ENCODE results near the gene PARVG.

The PARVG gene

DNA sequence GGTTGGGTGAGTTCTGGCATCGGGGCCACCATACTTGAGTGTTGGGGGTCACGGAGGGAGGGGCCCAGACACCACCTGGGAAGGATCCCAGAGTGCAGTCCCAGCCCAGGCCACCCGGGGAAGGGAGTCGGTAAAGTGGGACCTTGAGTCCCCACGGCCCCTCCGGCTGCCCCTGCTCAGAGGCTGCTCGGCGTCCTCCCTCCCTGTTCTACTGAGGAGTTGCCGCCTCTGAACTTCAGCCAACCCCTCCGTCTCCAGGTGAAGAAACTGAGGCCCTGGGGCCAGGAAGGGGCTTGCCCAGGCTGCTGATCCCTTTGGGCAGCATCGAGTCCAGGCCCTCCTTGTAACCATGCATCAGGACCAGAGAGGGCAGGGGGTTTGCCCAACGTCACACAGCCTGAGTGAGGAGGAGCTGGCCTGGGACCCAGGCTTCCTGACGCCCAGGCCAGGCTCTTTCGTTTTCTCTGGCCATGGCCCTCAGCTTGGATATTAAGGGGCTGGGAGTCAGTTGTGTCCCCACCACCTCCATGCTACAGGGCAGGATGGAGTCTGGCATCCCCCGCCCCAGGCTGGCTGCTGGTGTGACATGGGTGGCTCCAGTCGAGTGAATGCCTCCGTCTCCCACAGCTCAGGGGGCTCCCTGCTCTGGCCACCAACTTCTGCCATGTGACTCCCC, 1.3 kb downstream of the PARVG start:
- no peak for DNase-seq

DNA sequence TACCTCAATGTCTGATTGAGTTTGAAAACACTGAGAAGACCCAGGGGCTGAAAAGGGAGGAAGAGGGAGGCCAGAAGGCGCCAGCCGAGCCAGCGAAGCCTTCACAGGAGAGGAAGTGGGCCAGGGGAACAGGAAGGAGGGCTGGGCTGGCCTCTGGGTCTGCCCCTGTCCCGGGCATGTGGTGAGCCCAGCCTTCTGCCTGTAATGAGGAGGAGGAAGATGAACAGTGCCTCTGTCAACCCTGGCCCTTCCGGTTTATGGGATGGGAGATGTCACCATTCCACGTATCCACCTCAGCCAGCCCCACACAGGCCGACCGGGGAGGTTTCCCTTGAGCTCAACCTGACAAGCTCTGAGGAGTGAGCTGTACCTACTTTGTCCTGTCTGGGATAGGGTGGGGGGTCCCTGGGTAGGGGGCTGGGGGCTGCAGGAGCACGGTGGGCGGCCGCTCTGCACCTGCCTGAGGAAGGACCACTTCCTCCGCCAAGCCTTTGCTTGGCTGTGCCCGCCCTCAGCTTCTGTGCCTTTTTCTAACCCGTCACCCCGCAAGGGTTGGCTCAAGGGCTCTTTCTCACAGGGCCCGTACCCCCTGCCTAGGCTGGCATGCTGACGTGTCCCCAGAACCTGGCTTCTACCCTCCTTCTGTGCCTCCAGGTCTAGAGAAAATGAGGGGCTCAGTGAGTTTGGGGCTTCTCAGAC, 2.0 kb downstream of the PARVG start:
- no peak for DNase-seq

DNA sequence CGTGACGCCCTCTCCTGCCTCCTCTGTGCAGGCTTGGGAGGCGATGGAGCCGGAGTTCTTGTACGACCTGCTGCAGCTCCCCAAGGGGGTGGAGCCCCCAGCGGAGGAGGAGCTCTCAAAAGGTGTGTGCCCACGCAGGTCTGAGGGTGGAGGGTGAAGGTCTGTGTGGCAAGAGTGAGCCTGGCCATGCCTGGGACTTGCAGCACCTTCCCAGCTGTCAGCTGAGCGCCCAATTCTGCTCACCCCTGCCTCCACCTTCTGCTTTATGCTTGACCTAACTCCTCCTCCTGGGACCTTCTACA, 2.5 kb downstream of the PARVG start:
- DNase-seq: no peak

DNA sequence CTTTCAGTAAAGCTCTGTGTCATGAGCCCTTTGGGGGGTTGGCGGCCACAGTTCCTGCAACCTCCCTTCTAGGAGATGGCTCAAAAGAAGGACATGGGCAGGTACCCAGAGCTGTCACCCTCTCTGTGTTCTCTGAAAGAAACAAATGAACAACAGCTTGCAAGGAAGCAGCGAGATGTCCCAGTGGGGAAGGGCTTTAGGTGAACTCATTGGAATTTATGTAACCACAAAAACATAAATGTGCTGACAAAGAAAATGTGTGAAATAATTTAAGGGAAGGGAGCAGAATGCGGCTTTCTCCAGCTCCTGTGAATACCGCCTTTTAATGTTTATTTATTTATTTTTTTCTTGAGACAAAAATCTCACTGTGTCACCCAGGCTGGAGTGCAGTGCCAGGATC, 3.3 kb downstream of the PARVG start:
- no peak for DNase-seq

DNA sequence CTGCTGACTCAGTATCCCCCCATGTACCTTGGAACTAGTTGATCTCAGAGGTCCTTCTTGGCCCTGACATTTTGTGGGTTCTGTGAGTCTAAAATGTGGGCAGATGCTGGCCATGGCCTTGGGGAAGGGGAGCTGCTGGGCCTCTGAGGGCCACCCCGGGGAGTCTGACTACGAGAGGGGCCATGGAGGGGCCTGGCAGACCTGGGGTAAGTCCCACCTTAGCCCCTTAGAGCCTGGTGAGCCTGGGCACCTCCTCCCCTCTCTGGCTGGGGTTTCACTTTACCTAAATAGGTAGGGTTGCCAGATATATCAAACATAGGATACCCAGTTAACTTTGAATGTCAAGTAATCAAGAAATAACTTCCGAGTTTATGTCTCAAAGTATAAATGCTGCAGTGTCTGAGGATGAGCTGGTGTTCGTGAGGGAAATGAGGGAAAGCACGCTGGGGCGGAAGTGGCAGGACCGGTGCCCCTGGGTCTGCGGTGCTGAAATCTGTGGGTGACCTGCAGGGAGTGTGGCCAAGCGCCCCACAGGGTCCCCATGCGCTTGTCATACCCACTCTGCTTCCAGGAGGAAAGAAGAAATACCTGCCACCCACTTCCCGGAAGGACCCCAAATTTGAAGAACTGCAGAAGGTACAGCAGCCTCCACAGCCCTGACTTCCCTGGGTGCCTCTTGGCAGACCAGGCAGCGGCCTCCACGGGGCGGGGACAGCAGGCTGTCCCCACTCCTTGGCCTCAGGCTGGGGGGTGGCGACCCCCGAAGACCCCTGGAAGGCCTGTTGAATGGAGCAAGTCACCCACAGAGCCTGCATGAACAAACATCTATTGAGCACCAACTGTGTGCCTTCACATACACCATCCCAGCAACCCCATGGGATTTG, 4.8 kb downstream of the PARVG start:
- no peak for DNase-seq

DNA sequence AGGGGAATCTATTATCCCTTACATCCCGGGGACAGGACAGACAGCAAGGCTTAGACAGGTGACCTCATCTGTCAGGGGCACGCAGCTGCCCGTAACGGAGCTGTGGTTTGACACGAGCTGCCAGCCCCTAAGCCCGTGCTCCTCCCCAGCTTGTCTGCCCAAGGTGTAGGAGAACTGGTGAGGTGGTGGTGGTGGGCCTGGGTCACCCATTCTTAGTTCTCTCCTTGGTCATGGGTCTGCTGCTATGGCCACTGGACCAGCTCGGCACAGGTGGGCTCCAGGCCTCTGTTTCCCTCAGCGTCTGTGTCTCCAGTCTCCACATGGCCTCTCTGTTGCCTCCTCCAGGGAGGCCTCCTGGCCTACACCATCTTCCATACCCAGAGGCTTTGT, 5.4 kb downstream of the PARVG start:
- no peak for DNase-seq

DNA sequence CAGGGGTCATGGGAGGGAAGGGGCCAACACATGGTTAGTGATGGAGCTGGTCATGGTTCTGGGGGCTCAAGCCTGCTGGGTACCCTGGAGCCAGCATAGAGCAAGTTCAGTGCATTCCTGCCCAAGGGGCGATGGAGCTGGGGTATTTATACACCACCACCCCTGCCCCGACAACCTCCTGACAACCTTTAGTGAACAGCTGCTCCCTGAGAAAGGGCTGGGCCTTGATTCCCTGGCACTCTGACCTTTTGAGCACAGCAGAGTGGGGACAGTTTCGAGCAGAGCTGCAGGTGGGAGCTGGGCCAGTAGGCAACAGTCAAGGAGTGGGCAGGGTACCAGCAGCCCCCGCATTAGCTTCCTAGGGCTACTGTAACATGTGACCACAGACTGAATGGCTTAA, 6.0 kb downstream of the PARVG start:
- no peak for DNase-seq

DNA sequence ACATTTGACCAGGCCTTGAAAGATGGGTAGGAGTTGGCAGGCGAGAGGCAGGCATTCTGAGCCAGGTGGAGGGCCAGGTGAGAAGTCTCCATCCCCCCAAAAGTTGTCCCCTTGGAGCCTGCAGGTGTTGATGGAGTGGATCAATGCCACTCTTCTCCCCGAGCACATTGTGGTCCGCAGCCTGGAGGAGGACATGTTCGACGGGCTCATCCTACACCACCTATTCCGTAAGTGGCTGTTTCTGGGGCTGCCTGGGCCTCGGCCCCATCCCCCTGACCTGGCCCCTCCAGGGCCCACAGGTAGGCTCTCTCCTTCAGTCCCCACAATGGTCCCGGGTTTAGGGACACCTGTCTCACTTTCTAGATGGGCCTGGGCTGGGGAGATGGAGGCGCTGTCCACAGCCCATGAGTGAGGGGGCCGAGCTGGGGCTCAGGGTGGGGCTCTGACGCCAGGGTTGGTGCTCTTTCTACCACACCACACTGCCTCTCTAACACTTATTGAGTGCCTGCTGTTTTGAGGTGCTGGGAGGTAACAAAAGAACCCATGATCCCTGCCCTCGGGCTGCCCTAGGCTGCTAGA, 7.0 kb downstream of the PARVG start:
- DNase-seq: no peak

DNA sequence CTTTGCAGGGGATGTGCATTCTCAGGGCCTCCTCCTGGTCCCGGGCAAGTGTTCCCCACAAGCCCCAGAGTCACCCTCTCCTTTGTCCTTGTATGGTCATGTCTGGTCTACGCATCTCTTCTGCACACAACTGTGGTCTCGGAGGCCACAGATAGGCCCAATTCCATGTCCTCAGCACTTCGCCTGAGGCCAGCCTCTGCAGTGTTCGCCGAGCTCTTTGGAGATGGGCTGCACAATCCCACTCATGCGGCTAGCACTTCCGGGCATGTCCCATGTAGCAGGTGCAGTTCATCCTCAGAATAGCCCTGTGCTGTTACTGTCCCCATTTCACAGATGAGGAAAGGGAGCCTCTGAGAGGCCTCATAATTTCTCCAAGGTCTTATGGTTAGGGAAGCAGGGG, 7.6 kb downstream of the PARVG start:
- DNase-seq: no peak

DNA sequence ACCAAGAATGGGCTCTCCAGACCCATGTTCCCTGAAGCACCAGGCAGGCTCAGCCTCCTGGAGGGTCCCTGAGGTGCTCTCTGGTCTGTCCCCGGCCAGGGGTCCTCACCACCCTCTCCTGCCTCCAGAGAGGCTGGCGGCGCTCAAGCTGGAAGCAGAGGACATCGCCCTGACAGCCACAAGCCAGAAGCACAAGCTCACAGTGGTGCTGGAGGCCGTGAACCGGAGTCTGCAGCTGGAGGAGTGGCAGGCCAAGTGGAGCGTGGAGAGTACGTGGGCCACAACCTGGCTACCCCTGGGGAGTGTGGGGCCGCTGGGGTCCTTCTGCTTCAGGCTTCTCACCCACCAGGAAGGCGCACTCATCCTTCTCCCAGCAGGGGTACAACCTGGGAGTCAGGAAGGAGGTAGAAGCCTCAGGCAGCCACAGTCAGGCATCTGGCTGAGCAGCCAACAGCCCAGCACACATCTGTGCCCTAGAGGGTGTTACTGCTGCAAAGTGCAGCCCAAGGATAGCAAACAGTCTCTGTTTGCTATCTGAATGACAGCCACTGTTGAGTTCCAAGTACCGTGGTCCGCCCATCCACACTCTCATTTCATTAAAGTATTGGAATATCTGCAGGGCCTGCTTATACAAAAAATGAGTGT, 8.4 kb downstream of the PARVG start:
- DNase-seq: no peak

DNA sequence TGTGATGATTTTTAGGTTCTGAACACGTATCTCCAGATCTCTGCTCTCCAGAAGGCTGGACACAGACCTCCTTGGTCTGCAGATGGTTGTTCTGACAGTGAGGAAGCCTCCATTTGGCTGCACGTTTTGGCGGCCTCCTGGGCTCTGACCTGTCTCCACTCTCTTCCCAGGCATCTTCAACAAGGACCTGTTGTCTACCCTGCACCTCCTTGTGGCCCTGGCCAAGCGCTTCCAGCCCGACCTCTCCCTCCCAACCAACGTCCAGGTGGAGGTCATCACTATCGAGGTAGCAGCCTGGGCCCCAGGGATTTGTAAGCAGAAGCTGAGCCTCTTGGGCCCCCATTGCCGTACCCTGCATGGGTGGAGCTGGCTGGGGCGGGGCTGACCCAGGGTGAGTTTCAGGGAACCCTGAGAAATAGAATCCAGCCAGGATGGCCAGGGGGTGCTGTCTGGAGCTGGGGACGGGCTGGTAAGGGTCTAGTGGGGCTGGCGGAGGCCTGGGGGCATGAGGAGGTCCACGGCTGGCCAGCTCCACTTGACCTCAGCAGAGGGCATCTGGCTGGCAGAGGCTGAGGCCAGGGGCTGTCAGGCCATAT, 9.8 kb downstream of the PARVG start:
- DNase-seq: no peak

DNA sequence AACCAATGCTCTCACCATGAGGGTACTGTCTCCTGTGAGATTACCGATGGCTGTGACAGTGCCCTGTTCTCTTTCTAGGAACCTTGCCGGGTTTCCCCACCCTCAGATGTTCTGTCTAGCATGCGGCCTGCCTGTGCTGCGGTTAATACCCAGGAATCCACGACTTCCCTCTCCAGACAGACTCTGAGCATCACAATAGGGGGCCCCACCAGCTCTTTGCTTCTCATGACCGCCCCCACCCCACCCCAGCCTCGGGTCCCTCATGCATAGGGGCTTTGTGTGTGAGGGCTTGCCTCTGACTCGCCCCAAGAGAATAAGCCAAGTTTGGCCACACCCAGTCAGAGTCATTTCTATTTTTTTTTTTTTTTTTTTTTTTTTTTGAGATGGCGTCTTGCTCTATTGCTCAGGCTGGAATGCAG, 10.3 kb downstream of the PARVG start:
- no peak for DNase-seq

DNA sequence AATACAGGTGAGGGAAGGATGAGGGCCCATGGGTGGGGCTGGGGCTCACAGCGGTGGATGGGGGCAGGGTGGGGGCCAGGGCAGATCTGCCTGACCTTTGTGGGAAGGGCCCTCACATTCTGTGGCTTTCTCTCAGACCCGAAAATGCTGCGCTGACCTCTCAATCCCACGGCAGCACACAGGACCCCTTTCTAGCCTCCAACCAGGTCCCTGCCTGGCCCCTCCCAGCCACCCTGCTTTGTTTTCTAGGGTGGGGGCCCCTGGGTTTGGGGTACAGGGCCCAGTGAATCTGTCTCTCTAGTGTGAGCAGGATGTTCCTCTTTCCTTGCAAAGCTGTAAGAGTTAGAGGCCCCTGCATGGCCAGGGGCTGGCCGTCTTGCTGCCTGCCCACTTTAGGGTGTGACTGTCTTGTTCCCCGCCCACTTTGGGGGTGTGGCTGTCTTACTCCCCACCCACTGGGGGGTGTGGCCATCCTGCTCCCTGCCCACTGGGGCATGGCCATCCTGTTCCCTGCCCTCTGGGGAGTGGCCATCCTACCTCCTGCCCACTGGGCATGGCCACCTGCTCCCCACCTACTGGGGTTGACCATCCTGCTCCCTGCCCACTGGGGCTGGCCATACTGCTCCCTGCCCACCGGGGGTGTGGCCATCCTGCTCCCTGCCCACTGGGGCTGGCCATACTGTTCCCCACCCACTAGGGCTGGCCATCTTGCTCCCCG, 11.5 kb downstream of the PARVG start:
- DNase-seq: no peak

DNA sequence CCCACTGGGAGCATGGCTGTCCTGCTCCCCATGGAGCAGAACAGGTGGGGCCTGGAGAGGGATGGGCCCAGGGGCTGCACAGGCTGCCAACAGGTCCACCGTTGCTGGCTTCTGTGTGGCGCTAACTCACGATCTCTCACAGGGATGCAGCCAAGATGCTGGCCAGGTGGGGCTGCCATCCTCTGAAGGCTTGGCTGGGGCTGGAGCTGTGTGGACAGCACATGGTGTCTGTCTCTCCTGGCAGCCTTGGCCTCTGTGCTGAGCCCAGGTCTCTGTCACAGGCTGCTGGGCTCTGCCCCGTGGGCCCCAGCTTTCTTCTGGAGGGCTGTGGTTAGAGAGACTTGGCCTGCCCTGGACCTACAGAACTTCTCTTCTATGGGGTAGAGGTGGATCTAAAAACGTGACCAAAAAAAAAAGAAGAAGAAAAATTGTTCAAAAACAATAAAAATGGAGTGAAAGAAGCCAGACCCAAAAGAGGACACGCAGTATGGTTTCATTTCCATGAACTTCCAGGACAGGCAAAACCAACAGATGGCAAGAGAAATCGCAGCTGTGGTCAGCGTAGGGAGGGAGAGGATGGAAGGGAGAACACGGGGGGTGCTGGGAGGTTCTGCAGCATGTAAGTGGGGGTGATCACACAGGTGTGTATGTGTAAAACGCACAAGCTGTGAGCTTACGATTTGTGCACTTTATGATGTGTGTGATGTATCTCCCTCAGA, 12.2 kb downstream of the PARVG start:
- DNase-seq: no peak

DNA sequence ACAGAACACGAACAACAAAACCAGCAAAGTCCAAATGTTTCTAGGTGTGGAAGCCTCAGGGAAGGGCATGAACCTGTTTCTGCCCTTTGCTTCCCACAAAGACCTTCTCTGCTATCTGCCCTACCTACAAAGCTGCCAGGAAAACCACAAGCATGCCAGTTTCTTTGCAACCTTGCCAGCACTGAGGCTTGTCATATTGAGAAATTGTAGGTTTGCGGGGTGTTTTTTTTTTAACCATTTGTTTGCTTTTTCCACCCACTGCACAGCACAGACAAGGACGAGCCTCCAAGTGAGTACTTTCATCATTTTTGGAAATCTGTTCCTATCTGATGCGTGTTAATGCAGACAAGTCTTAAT, 12.8 kb downstream of the PARVG start:
- DNase-seq: no peak

DNA sequence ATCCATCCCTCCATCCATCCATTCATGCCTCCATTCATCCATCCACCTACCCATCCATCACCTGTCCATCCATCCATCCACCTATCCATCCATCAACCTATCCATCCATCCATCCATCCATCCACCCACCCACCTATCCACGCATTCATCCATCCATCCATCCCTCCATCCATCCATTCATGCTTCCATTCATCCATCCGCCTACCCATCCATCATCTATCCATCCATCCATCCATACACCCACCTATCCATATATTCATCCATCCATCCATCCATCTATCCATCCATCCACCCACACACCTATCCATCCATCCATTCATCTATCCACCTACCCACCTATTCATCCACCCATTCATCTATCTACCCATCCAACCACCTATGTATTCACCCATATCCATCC, 13.8 kb downstream of the PARVG start:
- DNase-seq: no peak

DNA sequence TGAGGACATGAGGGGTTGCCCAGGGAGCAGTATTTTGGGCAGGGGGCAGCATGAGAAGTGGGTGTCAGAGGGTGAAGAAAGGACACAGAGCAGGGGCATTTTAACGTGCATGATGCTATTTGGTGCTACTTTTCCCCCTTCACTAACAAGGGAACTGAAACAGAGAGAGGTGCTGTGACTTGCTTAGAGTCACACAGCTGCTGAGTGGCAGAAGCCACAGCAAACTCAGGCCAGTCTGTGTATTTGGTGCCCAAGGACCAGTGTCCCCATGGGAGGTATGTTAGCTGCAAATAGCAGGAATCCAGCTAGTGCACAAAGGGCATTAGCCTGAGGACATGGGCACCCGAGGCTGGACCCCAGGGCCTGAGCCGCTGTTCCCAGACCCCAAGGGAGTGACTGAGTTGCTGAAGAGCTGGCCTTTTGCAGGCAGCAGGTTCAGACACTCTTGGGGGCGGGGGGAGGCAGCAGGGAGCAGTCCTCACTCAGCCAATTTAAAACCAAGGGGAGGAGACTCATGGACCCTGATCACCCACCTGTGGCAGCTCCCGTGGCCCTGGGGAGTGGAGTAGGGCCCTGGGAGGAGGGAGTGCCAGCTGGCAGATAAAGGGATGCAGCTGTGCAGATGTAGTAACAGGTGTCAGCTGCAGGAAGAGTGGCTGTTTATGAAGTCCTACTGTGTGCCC, 14.6 kb downstream of the PARVG start:
- no peak for DNase-seq

DNA sequence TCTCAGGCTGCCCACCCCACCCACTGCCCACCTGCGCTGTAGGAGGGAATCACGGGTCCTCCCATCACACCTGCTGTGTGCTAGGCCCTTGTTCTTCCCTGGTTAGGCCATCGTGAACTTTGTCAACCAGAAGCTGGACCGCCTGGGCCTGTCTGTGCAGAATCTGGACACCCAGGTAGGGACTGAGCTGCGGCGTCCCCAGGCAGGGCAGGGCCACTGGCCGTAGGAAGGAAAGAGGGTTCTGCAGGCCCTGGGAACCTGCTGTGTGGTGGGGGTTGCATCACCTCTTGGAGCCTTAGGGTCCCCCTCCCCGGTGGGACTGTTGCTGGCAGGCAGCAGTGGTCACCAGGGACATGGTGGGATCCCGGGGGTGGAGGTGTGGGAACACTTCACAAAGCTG, 15.5 kb downstream of the PARVG start:
- DNase-seq: no peak

DNA sequence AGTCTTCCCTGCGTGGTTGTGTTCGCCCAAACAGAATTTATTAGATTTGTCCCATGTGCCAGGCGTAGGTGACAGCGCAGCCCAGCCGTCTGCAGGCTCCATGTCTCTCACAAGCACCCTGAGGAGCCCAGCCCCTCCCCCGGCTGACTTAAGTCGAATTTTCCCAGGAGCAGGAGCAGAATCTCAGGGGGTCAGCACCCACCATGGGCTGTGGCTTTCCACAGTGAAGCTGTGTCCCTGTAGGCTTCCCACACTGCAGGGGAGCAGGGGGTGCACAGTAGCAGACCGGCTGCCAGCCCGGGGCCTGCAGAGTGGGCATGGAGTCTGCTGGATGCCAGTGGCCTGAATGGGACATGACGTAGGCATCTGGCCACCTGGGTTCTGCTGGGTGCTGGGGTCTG, 16.0 kb downstream of the PARVG start:
- DNase-seq: no peak

DNA sequence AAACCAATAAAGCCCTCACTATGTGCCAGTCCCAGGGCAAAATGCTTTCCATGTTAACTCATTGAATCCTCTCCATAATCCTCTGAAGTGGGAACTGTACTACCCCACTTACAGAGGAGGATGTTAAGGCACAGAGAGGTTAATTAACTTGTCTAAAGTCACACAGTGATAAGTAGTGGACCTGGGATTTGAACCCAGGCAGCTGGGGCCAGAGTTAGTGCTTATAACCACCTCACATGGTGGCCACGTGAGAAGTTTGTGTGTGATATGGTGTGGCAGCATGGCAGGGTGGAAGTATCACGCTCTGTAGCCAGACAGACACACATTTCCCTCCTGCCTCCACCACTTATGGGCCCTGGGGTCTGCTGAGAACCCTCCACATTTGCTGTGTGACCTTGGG, 16.5 kb downstream of the PARVG start:
- no peak for DNase-seq

DNA sequence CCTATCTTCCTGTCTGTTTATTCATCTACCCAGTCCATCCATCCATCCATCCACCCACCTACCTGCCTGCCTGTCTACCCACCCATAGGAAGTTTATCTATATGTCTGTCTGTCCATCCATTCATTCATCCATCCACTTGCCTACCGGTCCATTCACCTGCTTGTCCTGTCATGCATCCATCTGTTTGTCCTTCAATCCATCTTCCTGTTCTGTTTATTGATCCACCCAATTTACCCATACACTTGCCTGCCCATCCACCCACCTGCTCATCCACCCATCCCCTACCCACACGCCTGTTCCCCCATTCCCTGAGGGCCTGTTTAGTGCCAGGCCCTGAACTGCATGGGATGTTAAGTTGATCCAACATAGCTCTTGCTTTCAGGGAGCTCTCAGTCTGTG, 18.4 kb downstream of the PARVG start:
- no peak for DNase-seq
